CD4-positive, alpha-beta memory T cell (primary cell): Measurements from ENCODE around the gene HAPSTR1. TPM values are rescaled to one million over a fixed set of nuclear protein-coding genes. Genes with fewer than 3 reads are reported as not detected.
A peak's percentile ranks its signal among the peaks of the same experiment; 100 is the strongest.

Source experiments
- CTCF ChIA-PET: fragments of 350-600 bp; sonication (Branson Sonifier 250); formaldehyde crosslinking; loops from one replicate; lab custom pipeline; 2021; ENCODE audit warnings: inconsistent platforms; ENCODE audit not compliant: partially characterized antibody; lab: Charles Lee
- POLR2A ChIA-PET: fragments of 350-600 bp; sonication (Branson Sonifier 250); formaldehyde crosslinking; loops from one replicate; lab custom pipeline; 2021; ENCODE audit not compliant: partially characterized antibody; lab: Charles Lee
- DNase-seq, 5 donors: peaks; one replicate each; pipeline versions ENCODE4 v3.0.0 to v3.0.0-alpha.2; 2020 to 2022; ENCODE audit warnings: mixed read lengths in 1 of 5
- H3K27ac ChIP-seq: one replicate; pipeline ENCODE4 v1.7.0; 2013; ENCODE audit warnings: low read depth, low read length
- H3K27me3 ChIP-seq: 2 replicates; pipeline ENCODE4 v1.7.0; 2013; ENCODE audit warnings: mild to moderate bottlenecking, low read length, moderate library complexity; ENCODE audit not compliant: insufficient read depth
- H3K36me3 ChIP-seq: 2 replicates; pipeline ENCODE4 v1.7.0; 2013; ENCODE audit warnings: mild to moderate bottlenecking, low read length, moderate library complexity; ENCODE audit not compliant: insufficient read depth
- H3K4me1 ChIP-seq: 2 replicates; pipeline ENCODE4 v1.7.0; 2013; ENCODE audit warnings: mild to moderate bottlenecking, low read length, moderate library complexity; ENCODE audit not compliant: insufficient read depth
- H3K4me3 ChIP-seq, 2 donors: one replicate each; pipeline ENCODE4 v1.7.0; 2013; ENCODE audit warnings: low read length in 2 of 2, mild to moderate bottlenecking in 1 of 2
- H3K9me3 ChIP-seq, 2 donors: one replicate each; pipeline ENCODE4 v1.7.0; 2013; ENCODE audit warnings: low read length in 2 of 2, control low read depth in 1 of 2; ENCODE audit not compliant: control insufficient read depth in 1 of 2
- H3K27ac Mint-ChIP-seq, 7 donors: one replicate each; pipeline ENCODE4 v1.8.0; 2020 to 2021; ENCODE audit warnings: mixed read lengths in 7 of 7, mild to moderate bottlenecking in 6 of 7, inconsistent platforms in 3 of 7, moderate library complexity in 3 of 7
- H3K27me3 Mint-ChIP-seq, 2 donors: one replicate each; pipeline ENCODE4 v1.8.0; 2020 to 2021; ENCODE audit warnings: mixed read lengths in 2 of 2
- H3K36me3 Mint-ChIP-seq, 2 donors: one replicate each; pipeline ENCODE4 v1.8.0; 2020 to 2021; ENCODE audit warnings: mixed read lengths in 2 of 2, inconsistent platforms in 1 of 2, mild to moderate bottlenecking in 1 of 2
- H3K4me1 Mint-ChIP-seq, 4 donors: one replicate each; pipeline ENCODE4 v1.8.0; 2020 to 2021; ENCODE audit warnings: mixed read lengths in 4 of 4, mild to moderate bottlenecking in 1 of 4
- H3K4me3 Mint-ChIP-seq, 8 donors: one replicate each; pipeline ENCODE4 v1.8.0; 2020 to 2021; ENCODE audit warnings: mixed read lengths in 8 of 8, mild to moderate bottlenecking in 7 of 8, moderate library complexity in 6 of 8, inconsistent platforms in 3 of 8
- H3K9me3 Mint-ChIP-seq, 8 donors: one replicate each; pipeline ENCODE4 v1.8.0; 2020 to 2021; ENCODE audit warnings: mixed read lengths in 8 of 8, mild to moderate bottlenecking in 5 of 8, inconsistent platforms in 3 of 8, moderate library complexity in 1 of 8
- intact Hi-C: fragments of 100-400 bp; cut with micrococcal nuclease; formaldehyde crosslinking; loops from one replicate; pipeline ENCODE4 v1.15.1; 2023
- polyA plus RNA-seq, 2 donors: library from polyadenylated mRNA; unstranded; fragments of 300-500 nt; fragmentation: Illumina TruSeq; gene quantifications; one replicate each; pipeline ENCODE4 v1.2.3, GENCODE V29; 2021
- total RNA-seq, 2 experiments: library from RNA; stranded (reverse); gene quantifications; one replicate each; pipeline ENCODE4 v1.2.3, GENCODE V29; 2021

The HAPSTR1 gene
- total and polyA plus RNA-seq, 4 experiments from 2014 or later = 7.2 to 90.5 (median 55.4) TPM

DNA sequence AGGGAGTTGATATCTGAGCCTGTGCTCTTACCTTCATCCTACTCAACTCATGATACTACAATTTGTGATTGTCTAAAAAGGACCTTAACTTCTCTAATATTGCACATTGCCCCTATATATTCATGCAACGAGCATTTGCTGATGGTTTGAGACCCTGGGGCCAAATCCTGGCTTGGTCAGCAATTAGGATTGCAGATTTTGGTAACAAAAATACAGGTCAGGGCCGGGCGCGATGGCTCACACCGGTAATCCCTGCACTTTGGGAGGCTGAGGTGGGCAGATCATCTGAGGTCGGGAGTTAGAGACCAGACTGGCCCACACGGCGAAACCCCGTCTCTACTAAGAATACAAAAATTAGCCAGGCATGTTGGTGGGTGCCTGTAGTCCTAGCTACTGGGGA, 35.4 kb upstream of the HAPSTR1 start:
- no peaks in the 10 kb centered on the region for H3K4me1 ChIP-seq
- Mint-ChIP-seq H3K36me3 (no peaks in the 10 kb centered on the region), H3K4me3 (no peak overlapping the region), H3K27me3 (peaks cover 0 to 2% of the 10 kb centered on the region in 2 donors), H3K9me3 (no peaks in the 10 kb centered on the region), H3K4me1 (peaks cover 0 to 5% (median 0%) of the 10 kb centered on the region in 4 donors), H3K27ac (no peak overlapping the region)
- ChIA-PET POLR2A (no interaction called here), CTCF (no interaction called here)
- no peaks in the 10 kb centered on the region for H3K27me3 ChIP-seq
- no peak overlapping the region for H3K4me3 ChIP-seq
- no peaks in the 10 kb centered on the region for H3K9me3 ChIP-seq
- H3K27ac ChIP-seq = no peak overlapping the region
- DNase-seq = no peak
- intact Hi-C loops = no loop called here
- no peaks in the 10 kb centered on the region for H3K36me3 ChIP-seq

DNA sequence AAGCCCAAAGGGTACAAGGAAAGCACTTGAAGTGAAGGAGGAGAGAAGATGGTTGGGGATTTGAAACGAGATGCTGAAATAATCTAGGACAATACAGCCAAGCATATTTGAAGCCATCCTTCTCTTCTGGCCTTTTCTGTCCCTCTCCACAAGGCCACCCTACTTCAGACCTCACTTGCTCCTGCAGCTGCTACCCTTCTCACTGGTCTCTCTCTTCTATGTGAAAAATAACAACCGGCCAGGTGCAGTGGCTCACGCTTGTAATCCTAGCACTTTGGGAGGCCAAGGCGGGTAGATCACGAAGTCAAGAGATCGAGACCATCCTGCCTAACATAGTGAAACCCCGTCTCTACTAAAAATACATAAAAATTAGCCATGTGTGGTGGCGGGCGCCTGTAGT, 33.2 kb upstream of the HAPSTR1 start:
- H3K27me3 Mint-ChIP-seq = peaks cover 0 to 2% of the 10 kb centered on the region in 2 donors
- Histone ChIP-seq H3K4me1 (no peaks in the 10 kb centered on the region), H3K27me3 (no peaks in the 10 kb centered on the region), H3K9me3 (no peaks in the 10 kb centered on the region), H3K4me3 (no peak overlapping the region), H3K27ac (no peak overlapping the region), H3K36me3 (no peaks in the 10 kb centered on the region)
- no peak overlapping the region for H3K27ac Mint-ChIP-seq
- H3K4me1 Mint-ChIP-seq = peaks cover 0 to 9% (median under 1%) of the 10 kb centered on the region in 4 donors
- no peak for DNase-seq
- POLR2A ChIA-PET = no interaction called here
- H3K36me3 Mint-ChIP-seq = no peaks in the 10 kb centered on the region
- H3K4me3 Mint-ChIP-seq = no peak overlapping the region
- CTCF ChIA-PET = interaction anchor here (0.7 kb wide), 1 partner anchor 25 kb away, joined by 4 read pairs; no protein-coding TSS in a partner anchor
- no peaks in the 10 kb centered on the region for H3K9me3 Mint-ChIP-seq
- intact Hi-C loops = no loop called here

DNA sequence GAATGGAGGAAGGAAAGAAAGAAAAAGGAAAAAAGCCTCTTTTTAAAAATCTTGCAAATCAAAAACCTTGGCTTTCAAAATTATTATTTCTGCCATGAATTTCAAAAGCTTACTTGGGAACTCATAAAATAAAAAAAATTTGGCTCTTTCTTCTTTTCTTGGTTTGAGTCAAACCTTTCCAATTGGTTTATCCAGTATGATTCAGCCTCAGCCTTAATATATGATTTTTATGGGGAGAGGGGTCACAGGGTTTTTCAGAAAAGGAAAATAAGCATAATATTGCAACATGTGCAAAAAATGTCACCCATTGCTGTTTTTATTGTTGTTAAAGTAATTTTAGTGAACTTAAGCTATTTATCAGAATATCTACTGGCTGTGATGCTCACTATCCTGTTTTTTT, 31.2 kb upstream of the HAPSTR1 start:
- POLR2A ChIA-PET = no interaction called here
- H3K4me1 Mint-ChIP-seq = peaks cover 0 to 6% (median under 1%) of the 10 kb centered on the region in 4 donors
- Histone ChIP-seq H3K4me3 (no peak overlapping the region), H3K27ac (no peak overlapping the region), H3K4me1 (no peaks in the 10 kb centered on the region), H3K9me3 (no peaks in the 10 kb centered on the region), H3K36me3 (no peaks in the 10 kb centered on the region), H3K27me3 (no peaks in the 10 kb centered on the region)
- no peak overlapping the region for H3K27ac Mint-ChIP-seq
- CTCF ChIA-PET = no interaction called here
- intact Hi-C loops = no loop called here
- H3K9me3 Mint-ChIP-seq = no peaks in the 10 kb centered on the region
- H3K36me3 Mint-ChIP-seq = no peaks in the 10 kb centered on the region
- H3K4me3 Mint-ChIP-seq = no peak overlapping the region
- no peak for DNase-seq
- H3K27me3 Mint-ChIP-seq = no peaks in the 10 kb centered on the region

DNA sequence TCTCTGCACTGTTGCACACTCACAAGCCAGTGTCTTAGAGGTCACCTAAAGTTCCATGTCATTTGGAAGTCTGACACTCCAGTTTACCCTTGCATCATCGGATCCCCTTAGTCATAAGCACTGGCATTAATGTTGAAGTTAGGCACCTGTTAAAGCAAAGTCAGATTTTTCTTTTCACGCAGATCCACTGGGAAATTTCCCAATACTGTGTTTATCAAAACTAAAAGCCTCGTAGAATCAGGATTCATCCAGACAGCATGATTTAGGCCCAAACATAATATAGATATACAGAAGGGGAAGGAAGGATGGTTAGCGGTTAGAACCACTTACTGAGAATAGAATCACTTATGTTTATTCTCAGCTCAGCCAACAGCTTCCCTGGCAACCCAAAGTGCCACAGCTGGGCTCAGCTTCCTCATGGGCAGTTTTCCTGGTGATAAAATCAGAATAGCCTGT, 30.1 kb upstream of the HAPSTR1 start:
- Mint-ChIP-seq H3K9me3 (no peaks in the 10 kb centered on the region), H3K27ac (peak overlapping the region in 1 of 7 donors; percentile 72)

DNA sequence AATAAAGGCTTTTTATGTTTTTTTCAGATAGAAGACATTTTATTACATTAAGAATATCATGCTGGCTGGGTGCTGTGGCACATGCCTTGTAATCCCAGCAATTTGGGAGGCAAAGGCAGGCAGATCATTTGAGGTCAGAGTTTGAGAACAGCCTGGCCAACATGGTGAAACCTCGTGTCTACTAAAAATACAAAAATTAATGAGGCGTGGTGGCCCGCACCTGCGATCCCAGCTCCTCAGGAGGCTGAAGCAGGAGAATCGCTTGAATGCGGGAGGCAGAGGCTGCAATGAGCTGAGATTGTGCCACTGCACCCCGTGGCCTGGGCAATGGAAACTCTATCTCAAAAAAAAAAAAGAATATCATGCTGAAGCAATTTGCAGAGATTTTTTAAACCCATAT, 29.1 kb upstream of the HAPSTR1 start:
- H3K4me1 ChIP-seq = no peaks in the 10 kb centered on the region
- no peaks in the 10 kb centered on the region for H3K9me3 ChIP-seq
- no peak overlapping the region for H3K4me3 ChIP-seq
- H3K27ac ChIP-seq = no peak overlapping the region
- Mint-ChIP-seq H3K9me3 (no peaks in the 10 kb centered on the region), H3K27ac (peak overlapping the region in 1 of 7 donors; percentile 62), H3K36me3 (no peaks in the 10 kb centered on the region), H3K27me3 (no peaks in the 10 kb centered on the region), H3K4me3 (no peak overlapping the region), H3K4me1 (peaks cover 0 to 6% (median under 1%) of the 10 kb centered on the region in 4 donors)
- DNase-seq = no peak
- H3K36me3 ChIP-seq = no peaks in the 10 kb centered on the region
- intact Hi-C loops = no loop called here
- ChIA-PET CTCF (interaction anchor here (1.0 kb wide), 1 partner anchor 54 kb away, joined by 3 read pairs; no protein-coding TSS in a partner anchor), POLR2A (no interaction called here)
- H3K27me3 ChIP-seq = no peaks in the 10 kb centered on the region

More for the DNA sequence above, 30.1 kb upstream of the HAPSTR1 start:
- H3K27me3 Mint-ChIP-seq = no peaks in the 10 kb centered on the region
- peaks cover 0 to 6% (median under 1%) of the 10 kb centered on the region in 4 donors for H3K4me1 Mint-ChIP-seq
- POLR2A ChIA-PET = no interaction called here
- no peak for DNase-seq
- Histone ChIP-seq H3K27me3 (no peaks in the 10 kb centered on the region), H3K4me1 (no peaks in the 10 kb centered on the region), H3K9me3 (no peaks in the 10 kb centered on the region), H3K4me3 (no peak overlapping the region), H3K36me3 (no peaks in the 10 kb centered on the region), H3K27ac (no peak overlapping the region)
- no peak overlapping the region for H3K4me3 Mint-ChIP-seq
- intact Hi-C loops = no loop called here
- CTCF ChIA-PET = interaction anchor here (1.0 kb wide), 1 partner anchor 53 kb away, joined by 3 read pairs; no protein-coding TSS in a partner anchor
- no peaks in the 10 kb centered on the region for H3K36me3 Mint-ChIP-seq

DNA sequence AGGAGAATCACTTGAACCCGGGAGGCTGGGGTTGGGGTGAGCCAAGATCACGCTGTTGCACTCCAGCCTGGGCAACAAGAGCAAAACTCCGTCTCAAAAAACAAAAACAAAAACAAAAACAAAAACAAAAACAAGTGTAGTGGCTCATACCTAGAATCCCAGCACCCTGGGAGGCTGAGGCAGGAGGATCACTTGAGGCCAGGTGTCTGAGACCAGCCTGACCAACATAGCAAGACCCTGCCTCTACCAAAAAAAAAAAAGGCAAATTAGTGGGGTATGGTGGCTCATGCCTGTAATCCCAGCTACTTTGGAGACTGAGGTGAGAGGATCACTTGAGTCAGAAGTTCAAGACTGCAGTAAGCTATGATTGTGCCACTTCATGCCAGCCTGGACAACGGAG, 26.4 kb upstream of the HAPSTR1 start:
- CTCF ChIA-PET = no interaction called here
- H3K27ac ChIP-seq = no peak overlapping the region
- H3K36me3 ChIP-seq = no peaks in the 10 kb centered on the region
- no peak overlapping the region for H3K4me3 ChIP-seq
- intact Hi-C loops = no loop called here
- Mint-ChIP-seq H3K36me3 (no peaks in the 10 kb centered on the region), H3K27ac (no peak overlapping the region), H3K9me3 (peaks cover 0 to 9% (median 3%) of the 10 kb centered on the region in 8 donors), H3K4me1 (peaks cover 0 to 6% (median under 1%) of the 10 kb centered on the region in 4 donors), H3K27me3 (no peaks in the 10 kb centered on the region), H3K4me3 (no peak overlapping the region)
- POLR2A ChIA-PET = no interaction called here
- H3K4me1 ChIP-seq = no peaks in the 10 kb centered on the region
- H3K9me3 ChIP-seq = no peaks in the 10 kb centered on the region
- no peaks in the 10 kb centered on the region for H3K27me3 ChIP-seq
- no peak for DNase-seq

DNA sequence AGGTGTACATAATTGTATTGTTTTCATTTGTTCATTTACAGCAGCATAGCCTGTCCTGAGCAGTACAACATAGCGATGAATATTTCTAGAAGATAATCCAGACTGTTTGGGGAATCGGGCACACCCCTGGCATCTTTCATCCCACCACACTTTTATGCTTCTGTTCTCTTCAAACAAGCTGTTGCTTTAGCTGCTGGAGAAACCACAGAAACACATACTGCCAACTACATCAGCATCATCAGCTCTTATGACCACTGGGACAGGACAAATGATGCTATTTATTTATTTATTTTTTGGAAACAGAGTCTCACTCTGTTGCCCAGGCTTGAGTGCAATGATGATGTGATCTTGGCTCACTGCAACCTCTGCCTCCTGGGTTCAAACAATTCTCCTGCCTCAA, 22.6 kb upstream of the HAPSTR1 start:
- DNase-seq = no peak
- no peaks in the 10 kb centered on the region for H3K9me3 ChIP-seq
- no peaks in the 10 kb centered on the region for H3K4me1 ChIP-seq
- H3K27ac Mint-ChIP-seq = no peak overlapping the region
- no peak overlapping the region for H3K27ac ChIP-seq
- H3K9me3 Mint-ChIP-seq = peaks cover 0 to 9% (median 3%) of the 10 kb centered on the region in 8 donors
- ChIA-PET POLR2A (no interaction called here), CTCF (no interaction called here)
- intact Hi-C loops = no loop called here
- no peaks in the 10 kb centered on the region for H3K27me3 ChIP-seq
- peaks cover 0 to 6% (median 2%) of the 10 kb centered on the region in 4 donors for H3K4me1 Mint-ChIP-seq
- H3K27me3 Mint-ChIP-seq = peaks cover 0 to 3% of the 10 kb centered on the region in 2 donors
- no peak overlapping the region for H3K4me3 Mint-ChIP-seq
- no peaks in the 10 kb centered on the region for H3K36me3 Mint-ChIP-seq
- H3K4me3 ChIP-seq = no peak overlapping the region
- H3K36me3 ChIP-seq = no peaks in the 10 kb centered on the region
